ENCODE data around the gene CLIC6. TPM values are rescaled to one million over a fixed set of nuclear protein-coding genes. Genes with fewer than 3 reads are reported as not detected.
"Not testable (repeated sequence)": the region's sequence is repeated elsewhere in the genome, so short reads cannot be mapped to it uniquely, and the experiment has no call there.

Gene CLIC6
- total RNA-seq, 2 experiments from 2014 or later = 0.10 to 0.12 TPM

DNA sequence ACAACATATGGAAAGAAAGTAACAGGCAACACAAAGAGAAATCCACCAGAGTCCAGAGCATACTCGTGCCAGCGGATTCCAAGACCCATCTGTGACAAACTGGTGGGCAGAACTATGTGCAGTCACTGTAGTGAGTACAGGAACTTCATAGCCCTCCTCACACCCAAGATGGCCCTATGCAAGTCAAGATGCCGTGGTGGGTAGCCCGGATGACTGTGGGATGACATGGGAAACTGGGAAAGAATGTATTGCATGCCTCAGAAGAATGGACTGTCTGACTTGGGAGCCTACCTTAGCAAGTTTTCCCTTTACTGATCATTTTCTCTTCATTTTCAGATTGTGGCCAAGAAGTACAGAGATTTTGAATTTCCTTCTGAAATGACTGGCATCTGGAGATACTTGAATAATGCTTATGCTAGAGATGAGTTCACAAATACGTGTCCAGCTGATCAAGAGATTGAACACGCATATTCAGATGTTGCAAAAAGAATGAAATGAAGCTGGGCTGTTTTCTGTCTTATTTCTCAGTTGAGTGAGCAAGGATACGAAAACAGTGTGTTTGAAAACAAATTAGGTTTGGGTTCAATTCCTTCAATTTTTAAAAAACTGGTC, 47.3 kb downstream of the CLIC6 start:
- Mint-ChIP-seq H3K4me3 (no peak overlapping the region), H3K9me3 (no peaks in the 10 kb centered on the region), H3K27me3 (ENCODE audit: low read depth) (peaks cover 3% of the 10 kb centered on the region), H3K27ac (no peak overlapping the region), H3K36me3 (ENCODE audit: low read depth) (no peaks in the 10 kb centered on the region), H3K4me1 (ENCODE audit: low read depth) (peaks cover 9% of the 10 kb centered on the region)
- CTCF ChIA-PET = no interaction called here
- DNase-seq = no peak
- intact Hi-C loops (cut with micrococcal nuclease) = no loop called here

DNA sequence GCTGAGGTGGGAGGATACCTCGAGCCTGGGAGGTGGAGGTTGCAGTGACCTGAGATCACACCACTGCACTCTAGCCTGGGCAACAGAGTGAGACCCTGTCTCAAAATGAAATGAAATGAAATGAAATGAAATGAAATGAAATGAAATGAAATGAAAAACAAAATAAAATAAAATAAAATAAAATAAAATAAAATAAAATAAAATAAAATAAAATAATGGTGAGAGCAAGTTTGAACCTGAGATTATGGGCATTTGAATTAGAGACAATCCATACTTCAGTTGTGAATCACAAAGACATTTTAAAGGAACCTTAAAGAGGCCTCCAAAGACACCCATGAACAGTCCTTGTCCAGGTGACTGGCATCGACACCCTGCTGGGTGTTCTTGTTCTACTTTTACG, 49.7 kb downstream of the CLIC6 start:
- H3K9me3 Mint-ChIP-seq; H3K27ac Mint-ChIP-seq; intact Hi-C loops (cut with micrococcal nuclease); H3K36me3 Mint-ChIP-seq (ENCODE audit: low read depth); DNase-seq; H3K4me1 Mint-ChIP-seq (ENCODE audit: low read depth); H3K4me3 Mint-ChIP-seq; H3K27me3 Mint-ChIP-seq (ENCODE audit: low read depth): not testable (repeated sequence)
- CTCF ChIA-PET = interaction anchor here (0.6 kb wide), 1 partner anchor 1304 kb away, joined by 8 read pairs; no protein-coding TSS in a partner anchor

DNA sequence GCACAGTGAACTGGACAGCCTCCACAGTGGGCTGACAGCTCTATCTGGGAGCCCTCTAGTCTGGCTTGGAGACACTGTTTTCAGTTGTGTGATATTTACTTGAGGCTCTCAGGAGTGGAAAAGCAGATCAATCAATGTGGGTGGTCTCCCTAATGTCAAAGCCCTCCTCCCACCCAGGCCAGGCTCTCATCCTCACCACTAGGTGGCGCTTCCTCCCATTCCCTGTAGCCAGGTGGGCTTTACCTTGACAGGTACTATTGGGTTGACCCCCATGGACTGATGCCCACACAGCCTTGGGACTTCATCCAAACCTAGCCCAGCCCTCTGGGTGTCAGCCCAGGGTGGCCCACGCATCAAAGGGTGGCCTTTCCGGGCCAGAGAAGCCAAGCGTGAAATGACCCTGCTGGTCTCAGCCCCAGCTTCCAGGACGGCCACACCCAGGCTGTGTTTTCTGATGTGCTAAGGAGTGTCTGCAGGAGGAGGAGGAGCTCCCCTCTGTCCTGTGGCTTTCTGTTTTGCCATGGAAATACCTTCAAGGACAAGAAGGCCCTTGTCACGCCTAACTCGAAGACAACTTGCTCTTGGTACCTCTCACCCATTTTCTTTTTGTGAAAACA, 54.0 kb downstream of the CLIC6 start:
- peak; percentile 49 for DNase-seq
- CTCF ChIA-PET = interaction anchor here (0.6 to 2.8 kb wide), 15 partner anchors 10 to 937 kb away, joined by 3 to 14 read pairs (median 3); no protein-coding TSS in a partner anchor

DNA sequence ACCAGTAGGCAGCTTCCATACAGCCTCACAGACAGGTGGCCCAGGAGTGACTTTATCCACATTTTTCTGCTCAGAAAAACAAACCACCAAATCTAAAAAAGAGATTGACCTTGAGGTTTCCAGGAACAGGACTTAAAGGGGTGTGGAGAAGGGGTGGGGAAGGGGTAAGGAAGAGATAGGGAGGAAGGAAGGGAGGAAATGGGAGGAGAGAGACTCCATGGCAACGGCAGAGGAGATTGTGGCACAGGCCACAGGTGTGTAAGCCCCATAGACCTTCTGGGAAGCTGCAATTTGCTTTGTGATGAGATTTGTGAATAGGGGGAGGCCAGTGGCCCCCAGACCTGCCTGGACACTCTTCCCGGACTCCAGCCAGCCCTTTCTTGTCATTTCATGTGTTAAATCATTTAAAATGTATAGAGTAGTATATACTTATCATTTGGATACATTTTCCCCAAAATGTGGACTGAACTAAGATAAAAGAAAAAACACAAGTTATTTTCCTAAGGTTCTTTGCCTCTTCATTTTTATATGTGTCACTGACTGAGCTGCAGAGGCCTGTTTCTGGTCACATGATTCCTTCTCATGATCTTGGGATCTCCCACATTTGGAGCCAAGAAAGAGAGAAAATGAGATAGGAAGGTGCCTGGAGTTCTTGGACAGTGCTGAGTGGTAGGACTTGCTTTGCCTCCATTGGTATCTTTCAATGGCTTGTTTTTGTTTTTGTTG, 55.5 kb downstream of the CLIC6 start:
- Mint-ChIP-seq H3K9me3 (no peaks in the 10 kb centered on the region), H3K36me3 (ENCODE audit: low read depth) (no peaks in the 10 kb centered on the region), H3K27me3 (ENCODE audit: low read depth) (no peaks in the 10 kb centered on the region), H3K4me3 (no peak overlapping the region), H3K4me1 (ENCODE audit: low read depth) (no peaks in the 10 kb centered on the region), H3K27ac (no peak overlapping the region)
- CTCF ChIA-PET = interaction anchor here (0.7 to 2.8 kb wide), 4 partner anchors 12 to 892 kb away, joined by 3 to 14 read pairs (median 3); no protein-coding TSS in a partner anchor
- intact Hi-C loops (cut with micrococcal nuclease) = no loop called here
- no peak for DNase-seq

More for the DNA sequence above, 54.0 kb downstream of the CLIC6 start:
- H3K27ac Mint-ChIP-seq = no peak overlapping the region
- no peaks in the 10 kb centered on the region for H3K36me3 Mint-ChIP-seq (ENCODE audit: low read depth)
- no peaks in the 10 kb centered on the region for H3K4me1 Mint-ChIP-seq (ENCODE audit: low read depth)
- no peak overlapping the region for H3K4me3 Mint-ChIP-seq
- H3K9me3 Mint-ChIP-seq = no peaks in the 10 kb centered on the region
- no peaks in the 10 kb centered on the region for H3K27me3 Mint-ChIP-seq (ENCODE audit: low read depth)
- intact Hi-C loops (cut with micrococcal nuclease) = no loop called here

DNA sequence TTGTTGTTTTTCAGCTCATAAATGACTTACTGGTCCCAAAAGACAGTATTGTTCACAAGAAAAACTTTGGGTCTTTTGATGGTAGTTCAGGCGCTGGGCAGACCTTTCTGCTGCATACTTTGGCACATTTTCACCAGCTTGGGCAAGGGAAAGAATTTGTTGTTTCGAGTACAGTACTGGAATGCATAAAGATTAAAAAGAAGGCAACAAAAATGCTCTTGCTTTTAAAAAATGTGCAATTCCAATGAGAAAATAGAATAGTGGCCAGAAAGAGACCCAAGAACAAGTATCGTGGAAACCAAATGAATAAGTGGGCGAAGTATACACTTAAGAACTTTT, 56.0 kb downstream of the CLIC6 start:
- H3K4me3 Mint-ChIP-seq = no peak overlapping the region
- H3K4me1 Mint-ChIP-seq (ENCODE audit: low read depth) = no peaks in the 10 kb centered on the region
- intact Hi-C loops (cut with micrococcal nuclease) = no loop called here
- CTCF ChIA-PET = interaction anchor here (0.7 kb wide), 1 partner anchor 480 kb away, joined by 3 read pairs; no protein-coding TSS in a partner anchor
- H3K27me3 Mint-ChIP-seq (ENCODE audit: low read depth) = no peaks in the 10 kb centered on the region
- no peaks in the 10 kb centered on the region for H3K9me3 Mint-ChIP-seq
- H3K36me3 Mint-ChIP-seq (ENCODE audit: low read depth) = no peaks in the 10 kb centered on the region
- DNase-seq = no peak
- H3K27ac Mint-ChIP-seq = no peak overlapping the region

DNA sequence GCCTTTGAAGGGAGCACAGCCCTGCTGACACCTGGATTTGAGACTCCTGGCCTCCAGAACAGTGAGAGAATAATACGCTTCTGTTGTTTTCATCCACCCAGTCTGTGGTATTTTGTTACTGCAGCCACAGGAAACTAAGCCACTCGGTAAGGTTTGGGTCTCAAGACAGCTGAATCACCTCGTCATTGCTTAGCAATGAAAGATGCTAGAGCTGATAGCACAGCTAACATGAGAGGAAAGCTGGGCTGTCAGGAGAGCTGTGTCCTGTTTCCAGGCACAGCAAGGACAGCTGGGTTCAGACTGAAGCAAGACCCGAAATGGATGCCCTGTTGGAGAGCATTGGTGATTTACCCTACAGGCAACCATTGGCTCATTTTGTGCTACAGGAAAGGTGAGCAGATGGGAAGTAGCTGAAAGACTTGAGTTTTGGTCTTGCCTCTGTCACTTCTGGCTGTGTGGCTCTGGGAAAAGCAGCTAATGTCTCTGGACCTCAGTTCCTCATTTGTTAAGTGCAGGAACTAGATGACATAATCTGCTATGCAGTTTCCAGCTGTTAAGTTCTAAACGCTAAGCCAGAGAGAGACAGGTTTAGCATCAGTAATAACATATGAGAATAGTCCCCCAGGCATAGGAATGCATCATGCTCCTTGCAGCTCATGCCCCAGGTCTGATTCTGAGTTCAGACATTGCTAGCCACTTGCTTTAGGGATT, 58.0 kb downstream of the CLIC6 start:
- no peaks in the 10 kb centered on the region for H3K36me3 Mint-ChIP-seq (ENCODE audit: low read depth)
- CTCF ChIA-PET = interaction anchor here (0.6 to 1.8 kb wide), 4 partner anchors 19 to 781 kb away, joined by 3 to 7 read pairs (median 5); no protein-coding TSS in a partner anchor
- no peak for DNase-seq
- no peak overlapping the region for H3K4me3 Mint-ChIP-seq
- H3K27me3 Mint-ChIP-seq (ENCODE audit: low read depth) = no peaks in the 10 kb centered on the region
- intact Hi-C loops (cut with micrococcal nuclease) = no loop called here
- H3K27ac Mint-ChIP-seq = no peak overlapping the region
- H3K4me1 Mint-ChIP-seq (ENCODE audit: low read depth) = no peaks in the 10 kb centered on the region
- H3K9me3 Mint-ChIP-seq = no peaks in the 10 kb centered on the region

DNA sequence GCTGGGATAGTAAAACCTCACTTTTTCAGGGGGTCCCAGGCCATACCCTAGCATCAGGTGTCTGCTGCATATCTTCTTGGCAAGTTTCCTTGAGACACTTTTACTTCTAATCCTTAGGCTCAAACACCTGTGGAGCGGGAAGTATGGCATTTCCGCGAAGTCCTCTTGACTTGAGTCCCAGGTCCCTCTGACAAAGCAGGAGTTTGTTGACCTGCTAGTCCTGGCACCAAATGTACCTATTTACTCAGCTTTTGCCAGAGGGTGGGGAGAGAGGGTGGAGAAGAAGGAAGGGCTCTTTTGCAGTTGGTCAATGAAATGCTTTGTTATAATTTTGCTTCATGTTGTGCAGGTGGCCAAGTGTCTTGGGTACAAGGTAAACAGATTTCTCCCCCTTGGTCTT, 59.7 kb downstream of the CLIC6 start:
- no peaks in the 10 kb centered on the region for H3K9me3 Mint-ChIP-seq
- intact Hi-C loops (cut with micrococcal nuclease) = no loop called here
- no peaks in the 10 kb centered on the region for H3K27me3 Mint-ChIP-seq (ENCODE audit: low read depth)
- no peak overlapping the region for H3K4me3 Mint-ChIP-seq
- no peaks in the 10 kb centered on the region for H3K4me1 Mint-ChIP-seq (ENCODE audit: low read depth)
- no peak overlapping the region for H3K27ac Mint-ChIP-seq
- no peaks in the 10 kb centered on the region for H3K36me3 Mint-ChIP-seq (ENCODE audit: low read depth)
- CTCF ChIA-PET = interaction anchor here (0.7 kb wide), 1 partner anchor 1081 kb away, joined by 4 read pairs; no protein-coding TSS in a partner anchor
- no peak for DNase-seq

DNA sequence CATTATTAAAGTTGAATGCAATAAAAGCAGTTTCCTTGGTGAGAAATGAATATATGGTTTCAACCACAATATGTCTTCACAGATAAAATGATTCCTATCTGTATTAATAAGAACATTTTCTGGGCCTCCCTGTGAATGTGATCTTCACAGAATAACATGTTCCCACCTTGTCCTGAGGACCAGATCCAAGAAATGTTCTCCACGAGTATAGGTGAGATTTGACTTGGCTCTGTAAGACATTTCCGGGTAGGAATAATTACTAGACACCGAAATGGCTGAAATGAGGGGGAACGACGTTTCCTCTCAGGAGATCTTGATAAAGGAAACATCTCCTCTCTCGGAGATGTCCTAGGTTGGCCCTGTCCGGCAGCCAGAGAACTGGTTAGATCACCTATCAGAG, 61.4 kb downstream of the CLIC6 start:
- H3K4me3 Mint-ChIP-seq = no peak overlapping the region
- H3K9me3 Mint-ChIP-seq = no peaks in the 10 kb centered on the region
- intact Hi-C loops (cut with micrococcal nuclease) = no loop called here
- no peak for DNase-seq
- no peaks in the 10 kb centered on the region for H3K4me1 Mint-ChIP-seq (ENCODE audit: low read depth)
- no peaks in the 10 kb centered on the region for H3K27me3 Mint-ChIP-seq (ENCODE audit: low read depth)
- CTCF ChIA-PET = interaction anchor here (0.9 kb wide), 1 partner anchor 9 kb away, joined by 3 read pairs; no protein-coding TSS in a partner anchor
- H3K27ac Mint-ChIP-seq = no peak overlapping the region
- H3K36me3 Mint-ChIP-seq (ENCODE audit: low read depth) = no peaks in the 10 kb centered on the region

DNA sequence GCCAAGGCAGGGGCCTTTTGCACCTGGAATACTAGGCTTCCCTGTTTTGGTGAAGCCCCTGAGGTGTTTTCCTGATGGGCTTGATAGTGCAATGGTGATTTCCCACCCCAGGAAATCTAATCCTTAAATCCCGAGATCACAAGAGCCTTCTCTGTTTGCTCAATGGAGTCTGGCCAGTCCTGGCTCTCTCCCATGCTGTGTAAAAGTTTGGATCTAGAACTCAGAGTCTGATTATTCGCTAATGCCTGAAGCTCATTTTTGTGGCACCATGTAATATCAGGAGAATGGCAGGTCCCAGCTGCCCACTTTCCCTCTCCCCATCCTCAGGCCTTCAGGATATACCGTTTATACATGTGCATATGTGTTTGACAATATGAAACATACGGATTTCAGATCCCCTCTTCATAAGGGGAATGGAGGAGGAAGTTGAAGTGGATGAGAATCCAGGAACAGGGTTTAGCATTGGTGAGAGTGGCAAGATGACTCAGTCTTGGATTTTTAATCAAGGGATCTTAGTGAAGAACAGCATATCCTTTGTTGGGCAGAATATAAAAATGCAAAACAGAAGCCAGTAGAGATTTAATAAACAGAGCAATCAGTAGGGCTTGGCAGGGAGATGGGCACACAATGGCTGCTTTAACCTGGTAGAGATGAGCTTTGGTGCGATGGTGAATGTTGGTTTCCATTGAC, 62.1 kb downstream of the CLIC6 start:
- no peaks in the 10 kb centered on the region for H3K27me3 Mint-ChIP-seq (ENCODE audit: low read depth)
- H3K4me1 Mint-ChIP-seq (ENCODE audit: low read depth) = no peaks in the 10 kb centered on the region
- no peak for DNase-seq
- H3K4me3 Mint-ChIP-seq = no peak overlapping the region
- H3K27ac Mint-ChIP-seq = no peak overlapping the region
- no peaks in the 10 kb centered on the region for H3K9me3 Mint-ChIP-seq
- no peaks in the 10 kb centered on the region for H3K36me3 Mint-ChIP-seq (ENCODE audit: low read depth)
- CTCF ChIA-PET = interaction anchor here (0.9 kb wide), 1 partner anchor 9 kb away, joined by 3 read pairs; no protein-coding TSS in a partner anchor
- intact Hi-C loops (cut with micrococcal nuclease) = no loop called here

DNA sequence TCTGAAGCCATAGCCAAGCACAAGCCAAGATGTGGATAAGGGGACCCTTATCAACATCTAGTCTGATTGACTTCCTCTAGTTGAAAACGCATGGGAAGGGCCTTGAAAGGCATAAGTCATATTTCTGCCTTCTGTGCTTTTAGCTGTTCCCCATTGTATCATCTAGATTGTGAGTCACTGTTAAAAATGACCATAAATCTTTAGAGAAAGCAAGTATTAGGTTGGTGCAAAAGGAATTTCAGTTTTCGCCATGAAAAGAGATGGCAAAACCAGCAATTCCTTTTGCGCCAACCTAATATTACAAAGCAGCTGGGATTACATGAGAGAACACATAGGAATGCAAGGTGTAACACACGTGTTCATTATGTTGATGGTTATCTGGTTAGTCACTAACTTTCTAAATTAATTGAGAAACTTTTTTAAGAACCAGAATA, 63.6 kb downstream of the CLIC6 start:
- no peaks in the 10 kb centered on the region for H3K9me3 Mint-ChIP-seq
- intact Hi-C loops (cut with micrococcal nuclease) = no loop called here
- DNase-seq = no peak
- no peak overlapping the region for H3K4me3 Mint-ChIP-seq
- no peaks in the 10 kb centered on the region for H3K4me1 Mint-ChIP-seq (ENCODE audit: low read depth)
- no peaks in the 10 kb centered on the region for H3K27me3 Mint-ChIP-seq (ENCODE audit: low read depth)
- no peak overlapping the region for H3K27ac Mint-ChIP-seq
- CTCF ChIA-PET = interaction anchor here (1.2 to 1.8 kb wide), 2 partner anchors 10 to 14 kb away, joined by 5 to 9 read pairs; no protein-coding TSS in a partner anchor
- no peaks in the 10 kb centered on the region for H3K36me3 Mint-ChIP-seq (ENCODE audit: low read depth)

DNA sequence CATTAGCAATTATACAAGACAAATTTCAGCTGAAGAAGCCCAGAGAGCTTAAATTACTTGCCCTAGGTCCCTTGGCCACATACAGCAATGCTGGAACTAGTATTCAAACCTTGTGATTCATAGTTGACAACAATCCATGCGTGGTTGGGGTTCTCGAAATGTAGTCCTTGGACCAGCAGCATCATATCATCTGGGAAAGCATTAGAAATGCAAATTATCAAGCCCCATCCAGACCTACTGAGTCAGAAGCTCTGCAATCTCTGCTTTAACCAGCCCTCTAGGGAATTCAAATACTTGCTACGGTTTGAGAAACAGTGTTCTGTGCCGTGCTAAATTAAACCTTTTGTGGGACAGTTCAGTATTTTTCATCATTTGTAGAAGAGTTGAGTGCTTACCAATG, 65.1 kb downstream of the CLIC6 start:
- no peak overlapping the region for H3K27ac Mint-ChIP-seq
- CTCF ChIA-PET = interaction anchor here (1.8 kb wide), 1 partner anchor 12 kb away, joined by 9 read pairs; no protein-coding TSS in a partner anchor
- intact Hi-C loops (cut with micrococcal nuclease) = no loop called here
- no peaks in the 10 kb centered on the region for H3K27me3 Mint-ChIP-seq (ENCODE audit: low read depth)
- H3K9me3 Mint-ChIP-seq = no peaks in the 10 kb centered on the region
- DNase-seq = no peak
- no peaks in the 10 kb centered on the region for H3K4me1 Mint-ChIP-seq (ENCODE audit: low read depth)
- H3K36me3 Mint-ChIP-seq (ENCODE audit: low read depth) = no peaks in the 10 kb centered on the region
- H3K4me3 Mint-ChIP-seq = no peak overlapping the region
